ENCODE results near the gene EVL.
A peak's percentile ranks its signal among the peaks of the same experiment; 100 is the strongest.
"Not testable (repeated sequence)": the region's sequence is repeated elsewhere in the genome, so short reads cannot be mapped to it uniquely, and the experiment has no call there.

Gene EVL, protein sequence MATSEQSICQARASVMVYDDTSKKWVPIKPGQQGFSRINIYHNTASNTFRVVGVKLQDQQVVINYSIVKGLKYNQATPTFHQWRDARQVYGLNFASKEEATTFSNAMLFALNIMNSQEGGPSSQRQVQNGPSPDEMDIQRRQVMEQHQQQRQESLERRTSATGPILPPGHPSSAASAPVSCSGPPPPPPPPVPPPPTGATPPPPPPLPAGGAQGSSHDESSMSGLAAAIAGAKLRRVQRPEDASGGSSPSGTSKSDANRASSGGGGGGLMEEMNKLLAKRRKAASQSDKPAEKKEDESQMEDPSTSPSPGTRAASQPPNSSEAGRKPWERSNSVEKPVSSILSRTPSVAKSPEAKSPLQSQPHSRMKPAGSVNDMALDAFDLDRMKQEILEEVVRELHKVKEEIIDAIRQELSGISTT

GRCh38 chr14:100065111-100065871 lies at the start of gene EVL:
TSS of gene EVL (plus strand) at chr14:100065422. CDS start at chr14:100065501, 79 bp downstream.
- no peak for DNase-seq

- DNase-seq: no peak
Observed at GRCh38 chr14:100017553-100017952, 47.7 kb upstream of the EVL start.

DNA sequence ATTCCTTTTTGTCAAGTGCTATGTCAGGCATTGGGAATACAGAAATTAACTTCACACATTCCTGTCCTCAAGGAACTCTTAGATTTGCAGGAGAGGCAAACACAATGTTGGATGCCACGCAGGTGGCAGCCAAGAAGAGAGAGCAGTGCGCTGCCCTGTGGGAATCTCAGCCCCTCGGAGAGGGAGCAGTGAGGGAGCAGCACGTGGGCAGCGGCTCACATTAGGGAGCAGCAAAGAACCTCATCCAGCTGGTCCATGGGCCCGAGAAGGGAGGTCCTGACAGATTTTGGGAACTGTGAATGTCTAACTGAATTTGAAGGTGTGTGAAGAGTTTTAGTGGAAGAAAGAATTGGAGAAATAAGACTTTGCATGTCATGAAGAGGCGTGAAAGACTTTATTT lies 47.2 kb upstream of the EVL start:
- DNase-seq: no peak

- no peak for DNase-seq
Observed at GRCh38 chr14:100018482-100018881, 46.7 kb upstream of the EVL start.

GRCh38 chr14:100019156-100019744 lies 46.0 kb upstream of the EVL start:
- no peak for DNase-seq

DNA sequence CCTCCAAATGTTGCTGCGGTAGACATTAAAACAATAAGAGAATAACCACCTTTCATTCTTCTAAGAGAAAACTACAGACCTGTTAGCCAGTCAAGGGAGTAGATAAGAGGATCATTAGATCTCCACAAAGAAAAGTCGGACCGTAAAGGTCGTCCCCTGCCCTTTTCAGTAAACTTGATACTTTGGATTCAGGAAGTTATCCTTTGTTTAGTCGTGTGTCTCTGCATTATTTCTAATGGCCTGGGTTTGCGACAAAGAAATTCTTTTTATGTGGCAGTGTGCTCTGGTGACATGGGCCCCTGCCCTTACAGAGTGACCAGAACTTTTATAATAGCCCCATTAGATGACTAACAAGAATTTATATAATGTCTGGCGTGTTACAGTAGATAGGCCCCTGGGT lies 44.6 kb upstream of the EVL start:
- no peak for DNase-seq

DNA sequence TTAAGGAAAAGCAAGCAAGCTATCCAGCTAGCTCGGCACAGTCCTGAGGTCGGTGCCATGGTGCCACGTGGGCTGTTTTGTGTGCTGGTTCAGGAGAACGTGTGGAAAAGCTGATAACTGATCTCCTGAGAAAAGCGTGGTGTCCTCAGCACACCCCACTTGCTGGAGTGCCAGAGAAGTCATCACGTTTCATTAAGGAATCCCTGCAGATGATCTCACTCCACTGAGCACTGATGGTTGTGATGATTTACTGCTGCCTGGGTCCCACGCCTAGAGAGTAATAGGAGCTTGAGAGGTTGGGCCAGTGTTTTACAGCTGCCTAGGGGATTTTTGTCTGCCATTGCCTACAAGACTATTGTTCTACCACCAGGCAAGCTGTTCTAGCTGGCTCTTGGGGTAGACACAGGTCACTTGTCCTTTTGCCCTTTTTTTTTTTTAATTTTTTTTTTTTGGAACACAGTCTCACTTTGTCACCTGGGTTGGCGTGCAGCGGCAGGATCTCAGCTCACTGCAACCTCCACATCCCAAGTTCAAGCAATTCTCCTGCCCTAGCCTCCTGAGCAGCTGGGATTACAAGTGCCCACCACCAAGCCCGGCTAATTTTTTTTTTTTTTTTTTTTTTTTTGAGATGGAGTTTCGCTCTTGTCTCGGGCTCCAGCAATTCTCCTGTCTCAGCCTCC lies 42.3 kb upstream of the EVL start:
- DNase-seq: no peak

GRCh38 chr14:100025111-100025510 lies 40.1 kb upstream of the EVL start:
- DNase-seq: peak; percentile 46

DNA sequence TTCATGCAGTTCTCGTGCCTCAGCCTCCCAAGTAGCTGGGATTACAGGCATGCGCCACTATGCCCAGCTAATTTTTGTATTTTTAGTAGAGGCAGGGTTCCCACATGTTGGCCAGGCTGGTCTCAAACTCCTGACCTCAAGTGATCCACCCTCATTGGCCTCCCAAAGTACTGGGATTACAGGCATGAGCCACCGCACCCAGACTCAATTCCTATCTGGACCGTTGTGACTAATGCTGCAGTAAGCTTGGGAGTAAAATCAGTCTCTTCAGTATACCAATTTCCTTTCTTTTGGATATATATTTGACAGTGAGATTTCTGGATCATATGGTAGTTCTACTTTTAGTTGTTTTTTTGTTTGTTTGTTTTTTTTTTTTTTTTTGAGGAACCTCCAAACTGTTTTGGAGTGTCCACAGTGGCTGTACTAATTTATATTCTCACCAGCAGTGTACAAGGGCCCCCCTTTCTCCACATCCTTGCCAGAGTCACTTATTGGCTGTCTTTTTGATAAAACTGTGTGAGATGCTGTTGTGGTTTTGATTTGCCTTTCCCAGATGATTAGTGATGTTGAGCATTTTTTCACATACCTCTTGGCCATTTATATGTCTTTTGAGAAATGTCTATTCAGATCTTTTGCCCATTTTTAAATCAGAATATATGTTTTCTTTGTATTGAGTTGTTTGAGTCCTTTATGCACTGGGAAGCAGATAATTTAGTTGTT lies 37.3 kb upstream of the EVL start:
- no peak for DNase-seq

DNA sequence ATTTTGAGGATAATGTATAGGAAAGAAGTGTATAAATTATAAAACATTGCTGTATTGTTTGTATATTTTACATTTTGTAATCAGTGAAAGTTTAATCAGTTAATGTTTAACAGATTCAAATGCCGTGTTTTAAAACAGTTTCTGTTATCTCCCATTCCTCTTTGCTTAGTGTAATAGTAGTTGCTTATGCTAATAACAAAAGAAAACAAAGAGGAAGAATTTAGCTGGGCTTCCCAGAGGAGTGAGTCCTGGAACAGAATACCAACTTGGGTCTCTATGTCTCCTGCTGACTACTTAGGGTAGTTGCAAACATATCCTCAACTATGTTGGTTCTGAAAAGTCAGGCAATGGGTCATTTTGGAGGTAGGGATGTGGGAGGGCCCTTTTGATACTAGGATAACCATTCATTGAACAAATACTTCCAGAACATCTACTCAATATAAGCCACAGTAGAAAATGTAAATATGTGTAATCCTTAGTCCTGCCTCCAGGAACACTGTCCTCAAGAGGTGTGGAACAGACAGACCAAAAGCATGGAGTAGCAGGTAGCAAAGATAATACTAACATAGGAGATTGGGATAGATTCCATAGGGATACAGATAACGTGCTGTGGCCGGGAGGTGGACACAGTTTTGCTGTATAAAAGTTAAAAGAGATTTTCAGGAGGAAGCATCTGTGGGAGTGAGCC lies 36.1 kb upstream of the EVL start:
- DNase-seq: no peak

- not testable (repeated sequence) for DNase-seq
Observed at GRCh38 chr14:100030006-100030405, 35.2 kb upstream of the EVL start.

DNA sequence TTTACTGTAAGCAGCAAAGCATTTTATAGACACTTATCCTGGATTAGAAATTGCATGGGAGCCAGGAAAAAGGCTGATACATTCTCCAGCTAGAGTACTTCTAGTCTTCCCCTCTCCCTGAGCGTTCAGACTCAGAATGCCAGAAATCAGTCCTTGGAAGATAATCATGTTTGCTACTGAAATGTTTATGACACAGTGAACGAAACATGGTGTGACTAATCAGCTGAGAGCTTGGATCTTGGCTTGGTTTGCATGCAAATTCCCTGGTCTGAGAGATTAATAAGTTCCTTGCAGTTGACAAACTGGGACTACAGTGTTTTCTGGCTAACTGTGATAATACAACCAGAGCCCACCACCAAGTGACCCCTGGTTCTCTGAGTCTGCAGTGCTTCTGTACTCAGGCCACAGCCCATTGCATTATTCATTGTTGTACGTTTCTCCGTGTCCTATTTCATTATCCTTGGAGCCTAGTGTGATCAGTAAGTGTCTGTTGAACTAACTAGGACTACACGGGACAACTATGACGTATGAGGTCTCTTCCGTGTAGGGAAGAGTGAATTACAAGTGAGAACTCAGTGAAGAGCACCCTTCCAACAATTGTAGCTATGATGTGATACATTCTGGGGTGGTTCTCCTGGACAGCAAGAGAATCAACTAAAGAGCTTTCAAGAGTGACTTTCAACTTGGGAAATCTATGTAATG lies 34.6 kb upstream of the EVL start:
- no peak for DNase-seq

- peak; percentile 42 for DNase-seq
Observed at GRCh38 chr14:100031506-100032281, 33.5 kb upstream of the EVL start.

DNA sequence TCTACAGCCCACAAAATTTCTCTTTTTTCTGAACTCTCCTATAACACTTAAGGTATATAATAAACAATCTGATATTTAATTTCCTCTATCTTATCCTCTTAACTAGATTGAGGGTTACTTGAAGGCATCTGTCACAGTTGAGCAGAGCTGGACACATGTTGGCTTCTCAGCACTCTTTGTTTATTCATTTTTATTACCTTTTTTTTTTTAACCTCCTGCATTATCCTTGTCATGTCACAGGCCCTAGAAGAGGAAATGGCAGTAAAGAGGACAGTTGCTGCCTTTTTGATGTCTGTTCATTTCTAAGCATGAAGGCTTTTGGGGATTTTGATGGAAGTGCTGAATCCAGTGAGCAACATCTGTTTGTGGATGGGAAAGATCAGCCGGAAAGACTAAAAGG lies 32.5 kb upstream of the EVL start:
- DNase-seq: no peak

DNA sequence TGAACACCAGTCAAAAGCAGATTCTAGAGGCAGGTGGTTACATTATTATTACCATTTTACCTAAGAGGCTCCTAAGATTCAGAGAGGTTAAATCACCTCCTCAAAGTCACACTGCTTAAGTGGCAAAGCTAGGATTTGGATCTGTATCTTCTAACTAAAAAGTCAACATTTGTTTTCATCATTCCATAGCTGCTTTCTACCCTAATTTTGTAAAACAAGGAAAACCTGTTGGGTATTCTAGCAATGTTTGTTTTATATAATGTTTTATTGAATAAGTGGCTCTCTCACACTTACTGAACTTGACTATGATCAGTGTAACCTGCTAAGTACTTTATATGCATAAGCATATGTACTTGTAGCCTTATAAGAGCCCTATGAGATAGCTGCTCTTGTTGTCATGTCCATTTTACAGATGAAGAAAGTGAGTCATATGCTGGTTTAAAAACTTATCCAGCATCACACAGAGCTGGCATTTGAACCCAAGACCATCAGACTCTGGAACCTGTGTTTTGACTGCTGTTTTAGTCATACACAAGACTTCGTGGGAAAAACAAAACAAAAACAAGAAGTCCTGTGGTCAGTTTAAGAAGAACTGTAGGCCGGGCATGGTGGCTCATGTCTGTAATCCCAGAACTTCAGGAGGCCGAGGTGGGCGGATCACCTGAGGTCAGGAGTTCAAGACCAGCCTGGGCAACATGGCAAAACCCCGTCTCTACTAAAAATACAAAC lies 31.7 kb upstream of the EVL start:
- DNase-seq: no peak

- DNase-seq: no peak
Observed at GRCh38 chr14:100034468-100034867, 30.8 kb upstream of the EVL start.

DNA sequence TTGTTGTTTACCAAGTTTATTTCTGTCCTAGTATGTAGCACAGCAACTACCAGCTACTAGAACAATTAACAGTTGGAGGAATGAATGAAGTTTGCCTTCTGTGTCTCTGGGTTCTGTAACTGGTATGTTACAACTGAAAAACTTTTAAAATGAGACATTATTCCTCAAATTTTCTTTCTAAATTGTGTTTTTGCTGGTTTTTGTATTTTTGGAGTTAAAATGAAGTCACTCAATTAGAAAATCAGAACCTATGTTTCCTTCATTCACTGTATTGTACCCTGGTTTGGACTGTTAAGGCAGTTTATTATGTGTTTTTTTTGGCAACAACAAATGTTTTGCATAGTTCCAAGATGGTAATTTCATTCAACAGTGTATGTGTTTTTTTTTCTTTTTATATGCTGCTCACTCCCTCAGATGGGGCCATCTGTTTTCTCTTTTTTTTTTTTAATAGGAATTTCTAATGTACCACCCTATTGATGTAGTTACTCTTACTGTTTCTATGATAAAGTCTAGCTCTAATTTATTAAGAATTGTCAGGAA lies 30.2 kb upstream of the EVL start:
- DNase-seq: no peak

- DNase-seq: no peak
Observed at GRCh38 chr14:100035700-100036099, 29.5 kb upstream of the EVL start.

GRCh38 chr14:100037353-100037752 lies 27.9 kb upstream of the EVL start:
- DNase-seq: no peak

GRCh38 chr14:100038065-100038464 lies 27.2 kb upstream of the EVL start:
- DNase-seq: no peak

Data from 8988T (cell line).